MCF 10A (cell line): Measurements from ENCODE around the gene CTBP2. TPM values are rescaled to one million over a fixed set of nuclear protein-coding genes. Genes with fewer than 3 reads are reported as not detected.
A peak's percentile ranks its signal among the peaks of the same experiment; 100 is the strongest.

Experiments
- BruUV-seq: library from RNA; stranded (reverse); fragments of 400-500 nt; replicated peaks from 2 replicates; lab custom pipeline; 2021; lab: Mats Ljungman, UMichigan
- CTCF ChIA-PET: fragments of 300-600 bp; sonication (Branson Sonifier 250); formaldehyde crosslinking; extraction: SDS; loops from one replicate; lab custom pipeline; 2021; ENCODE audit warnings: antibody characterized with exemption, inconsistent platforms; lab: Yijun Ruan, JAX
- POLR2A ChIA-PET: fragments of 300-600, 350-650 bp; sonication (Branson Sonifier 250); formaldehyde crosslinking; extraction: SDS; loops from one replicate; lab custom pipeline; 2020; ENCODE audit warnings: antibody characterized with exemption, inconsistent platforms; lab: Yijun Ruan, JAX
- DNase-seq: peaks from one replicate; pipeline ENCODE4 v3.0.0-alpha.2; 2018; ENCODE audit not compliant: unreplicated experiment
- H3K27ac Mint-ChIP-seq: one replicate; pipeline ENCODE4 v1.8.0; 2022; ENCODE audit warnings: mild to moderate bottlenecking, low read depth, mixed read lengths; ENCODE audit not compliant: unreplicated experiment
- H3K27me3 Mint-ChIP-seq: one replicate; pipeline ENCODE4 v1.8.0; 2022; ENCODE audit warnings: mixed read lengths; ENCODE audit not compliant: insufficient read depth, unreplicated experiment
- H3K36me3 Mint-ChIP-seq: one replicate; pipeline ENCODE4 v1.8.0; 2022; ENCODE audit warnings: mild to moderate bottlenecking, moderate library complexity, mixed read lengths; ENCODE audit not compliant: insufficient read depth, unreplicated experiment
- H3K4me1 Mint-ChIP-seq: one replicate; pipeline ENCODE4 v1.8.0; 2022; ENCODE audit warnings: mixed read lengths; ENCODE audit not compliant: insufficient read depth, unreplicated experiment
- H3K4me3 Mint-ChIP-seq: one replicate; pipeline ENCODE4 v1.8.0; 2022; ENCODE audit warnings: mild to moderate bottlenecking, moderate library complexity, mixed read lengths; ENCODE audit not compliant: unreplicated experiment
- H3K9me3 Mint-ChIP-seq: one replicate; pipeline ENCODE4 v1.8.0; 2022; ENCODE audit warnings: mixed read lengths; ENCODE audit not compliant: unreplicated experiment
- intact Hi-C: fragments of 100-400 bp; cut with micrococcal nuclease; formaldehyde crosslinking; loops from 2 replicates; pipeline ENCODE4 v1.14.1; 2022
- total RNA-seq: library from RNA; stranded (reverse); gene quantifications from 2 replicates; pipeline ENCODE4 v1.2.3, GENCODE V29; 2022
- TF ChIP-seq, protein P1 (sequence below): fragments of 200-600 bp; IDR thresholded peaks from one replicate; pipeline ENCODE4 v1.8.0; 2022; ENCODE audit warnings: antibody characterized with exemption, mild to moderate bottlenecking; ENCODE audit not compliant: unreplicated experiment

Gene CTBP2
- total RNA-seq, 1 experiment from 2014 or later, result 152 TPM

DNA sequence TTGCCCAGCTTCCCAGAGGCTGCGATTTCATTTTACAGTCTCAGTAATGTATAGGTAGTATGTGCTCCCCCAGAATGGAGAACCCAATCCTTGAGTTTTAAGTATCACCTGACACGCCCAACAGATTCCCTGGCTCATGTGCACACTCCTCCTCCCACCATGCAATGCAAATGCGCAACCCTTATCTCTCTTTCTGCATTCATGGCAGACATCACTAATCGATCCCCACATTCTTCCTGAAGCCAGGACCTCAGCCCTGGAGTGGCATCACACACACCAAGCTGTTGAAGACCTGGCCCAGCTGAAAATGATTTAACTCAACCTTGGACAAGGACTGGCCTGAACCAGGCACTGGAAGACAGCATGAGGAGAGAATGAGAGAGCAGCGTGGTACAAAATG lies 150.0 kb downstream of the CTBP2 start:
- ChIA-PET POLR2A (interaction anchor here (0.6 to 1.2 kb wide), 2 partner anchors 18 to 397 kb away, joined by 3 read pairs; no protein-coding TSS in a partner anchor), CTCF (interaction anchor here (0.6 to 1.7 kb wide), 4 partner anchors 12 to 79 kb away, joined by 3 to 6 read pairs (median 4); no protein-coding TSS in a partner anchor)
- no TSS peak for BruUV-seq
- Mint-ChIP-seq H3K4me3 (no peak overlapping the region), H3K27me3 (no peaks in the 10 kb centered on the region), H3K9me3 (no peaks in the 10 kb centered on the region), H3K27ac (peak overlapping the region; percentile 57), H3K4me1 (peaks cover 6% of the 10 kb centered on the region), H3K36me3 (peaks cover 43% of the 10 kb centered on the region)
- intact Hi-C loops, result no loop called here
- TF ChIP-seq, protein P1, sequence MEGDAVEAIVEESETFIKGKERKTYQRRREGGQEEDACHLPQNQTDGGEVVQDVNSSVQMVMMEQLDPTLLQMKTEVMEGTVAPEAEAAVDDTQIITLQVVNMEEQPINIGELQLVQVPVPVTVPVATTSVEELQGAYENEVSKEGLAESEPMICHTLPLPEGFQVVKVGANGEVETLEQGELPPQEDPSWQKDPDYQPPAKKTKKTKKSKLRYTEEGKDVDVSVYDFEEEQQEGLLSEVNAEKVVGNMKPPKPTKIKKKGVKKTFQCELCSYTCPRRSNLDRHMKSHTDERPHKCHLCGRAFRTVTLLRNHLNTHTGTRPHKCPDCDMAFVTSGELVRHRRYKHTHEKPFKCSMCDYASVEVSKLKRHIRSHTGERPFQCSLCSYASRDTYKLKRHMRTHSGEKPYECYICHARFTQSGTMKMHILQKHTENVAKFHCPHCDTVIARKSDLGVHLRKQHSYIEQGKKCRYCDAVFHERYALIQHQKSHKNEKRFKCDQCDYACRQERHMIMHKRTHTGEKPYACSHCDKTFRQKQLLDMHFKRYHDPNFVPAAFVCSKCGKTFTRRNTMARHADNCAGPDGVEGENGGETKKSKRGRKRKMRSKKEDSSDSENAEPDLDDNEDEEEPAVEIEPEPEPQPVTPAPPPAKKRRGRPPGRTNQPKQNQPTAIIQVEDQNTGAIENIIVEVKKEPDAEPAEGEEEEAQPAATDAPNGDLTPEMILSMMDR, result no peak
- no peak for DNase-seq

DNA sequence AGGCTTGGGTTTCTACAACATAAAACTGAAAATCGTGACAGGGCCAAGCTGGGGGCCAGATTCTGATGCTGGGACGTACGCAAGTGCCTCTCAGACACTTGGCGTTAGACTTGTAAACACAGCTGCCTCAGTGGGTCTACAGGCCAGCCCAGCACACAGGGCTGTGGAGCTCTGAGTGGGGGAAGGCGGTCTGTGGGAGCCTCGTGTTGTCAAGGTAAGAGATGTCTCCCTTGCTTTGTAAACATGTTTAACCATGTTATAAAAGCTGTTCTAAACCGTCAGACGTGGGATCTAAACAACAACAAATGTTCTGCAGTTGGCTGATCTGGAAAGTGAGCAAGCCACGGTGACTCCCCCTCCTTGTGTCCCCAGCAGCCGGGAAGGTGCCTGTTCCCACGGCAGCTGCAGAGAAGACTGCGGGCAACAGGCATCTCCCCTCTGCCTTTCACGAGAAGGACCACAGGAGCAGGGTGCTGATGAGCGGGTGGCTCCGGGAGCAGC lies 150.7 kb downstream of the CTBP2 start:
- BruUV-seq, result no TSS peak
- intact Hi-C loops, result no loop called here
- no peak for DNase-seq
- CTCF ChIA-PET, result interaction anchor here (0.6 to 1.7 kb wide), 4 partner anchors 11 to 704 kb away, joined by 3 to 6 read pairs (median 4); no protein-coding TSS in a partner anchor
- Mint-ChIP-seq H3K4me3 (no peak overlapping the region), H3K9me3 (no peaks in the 10 kb centered on the region), H3K4me1 (peaks cover 6% of the 10 kb centered on the region), H3K27ac (peak overlapping the region; percentile 57), H3K36me3 (peaks cover 38% of the 10 kb centered on the region), H3K27me3 (no peaks in the 10 kb centered on the region)
- POLR2A ChIA-PET, result interaction anchor here (0.6 kb wide), 1 partner anchor 17 kb away, joined by 3 read pairs; no protein-coding TSS in a partner anchor
- TF ChIP-seq, protein P1, result no peak

DNA sequence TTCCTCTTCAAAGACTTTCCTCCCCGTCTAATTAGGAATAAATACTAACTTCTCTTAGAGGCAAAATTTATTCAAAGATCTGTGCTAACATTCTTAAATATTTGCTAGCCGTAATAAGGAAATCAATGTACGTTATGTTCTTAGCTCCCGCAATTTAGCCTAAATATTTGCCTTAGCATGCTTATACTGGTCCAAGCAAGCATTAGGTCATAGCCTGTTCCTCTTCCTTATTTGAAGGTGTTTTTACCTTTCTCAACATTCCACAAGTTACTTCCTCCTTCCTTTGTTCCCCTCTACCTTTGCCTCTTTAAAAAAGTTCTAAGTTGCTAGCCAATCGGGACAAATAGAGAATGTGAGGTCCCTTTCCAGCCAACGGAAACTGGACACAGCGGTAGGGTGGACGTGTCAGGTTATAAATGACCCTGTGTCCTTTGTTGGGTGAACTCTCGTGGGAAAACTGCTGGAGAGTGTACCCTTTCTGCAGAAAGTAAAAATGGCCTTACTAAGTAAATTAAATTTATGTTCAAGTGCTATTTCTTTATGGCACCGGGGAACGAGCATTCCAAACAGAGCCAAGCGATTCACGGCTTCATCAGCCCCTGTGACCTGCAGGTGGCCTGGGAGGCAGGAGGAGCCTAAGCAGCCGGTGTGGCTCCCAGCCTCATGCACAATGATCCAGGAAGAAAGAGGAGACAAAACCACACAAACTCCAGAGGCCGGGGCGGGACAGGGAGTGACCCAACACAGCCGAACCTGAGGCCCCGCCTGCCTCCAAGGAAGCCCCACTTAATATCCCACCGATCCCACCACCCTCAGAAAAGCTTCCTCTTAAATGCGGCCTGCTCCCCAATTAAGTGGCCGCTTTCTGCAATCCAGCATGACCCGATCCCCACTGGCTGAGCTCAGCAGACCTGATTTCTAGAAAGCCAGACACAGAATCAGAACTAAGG lies 151.4 kb downstream of the CTBP2 start:
- Mint-ChIP-seq H3K27ac (no peak overlapping the region), H3K27me3 (no peaks in the 10 kb centered on the region), H3K36me3 (peaks cover 44% of the 10 kb centered on the region), H3K4me1 (peaks cover 6% of the 10 kb centered on the region), H3K9me3 (no peaks in the 10 kb centered on the region), H3K4me3 (no peak overlapping the region)
- BruUV-seq, result no TSS peak
- TF ChIP-seq, protein P1, result no peak
- CTCF ChIA-PET, result interaction anchor here (0.6 to 0.9 kb wide), 2 partner anchors 37 to 704 kb away, joined by 3 to 4 read pairs; no protein-coding TSS in a partner anchor
- intact Hi-C loops, result no loop called here
- no peak for DNase-seq
- POLR2A ChIA-PET, result no interaction called here

DNA sequence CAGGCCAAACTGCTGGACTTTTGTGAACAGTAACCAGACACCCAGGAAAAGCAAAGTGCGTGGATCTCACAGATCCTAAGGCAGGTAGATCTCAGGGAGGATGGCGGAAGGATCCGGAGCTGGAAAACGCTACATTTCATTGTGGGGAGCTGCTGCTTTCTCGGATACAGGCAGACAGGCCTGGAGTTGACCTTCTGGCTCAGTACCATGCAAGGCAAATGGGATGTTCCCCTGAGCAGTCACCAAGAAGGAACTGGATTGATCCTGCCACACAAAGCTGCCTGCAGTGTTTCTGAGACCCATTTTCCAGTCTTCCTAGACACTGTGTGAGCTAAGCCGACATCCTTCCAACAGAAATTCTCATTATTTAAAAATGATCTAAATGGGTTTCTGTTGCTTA lies 152.9 kb downstream of the CTBP2 start:
- BruUV-seq, result no TSS peak
- POLR2A ChIA-PET, result no interaction called here

More for the DNA sequence above, 152.9 kb downstream of the CTBP2 start:
- H3K27ac Mint-ChIP-seq, result no peak overlapping the region
- H3K4me3 Mint-ChIP-seq, result no peak overlapping the region
- no peak for DNase-seq
- no peaks in the 10 kb centered on the region for H3K9me3 Mint-ChIP-seq
- H3K36me3 Mint-ChIP-seq, result peaks cover 55% of the 10 kb centered on the region
- CTCF ChIA-PET, result no interaction called here
- TF ChIP-seq, protein P1, result no peak
- no peaks in the 10 kb centered on the region for H3K27me3 Mint-ChIP-seq
- intact Hi-C loops, result no loop called here
- H3K4me1 Mint-ChIP-seq, result peaks cover 6% of the 10 kb centered on the region
